ENCODE data around the gene RFTN1. TPM values are rescaled to one million over a fixed set of nuclear protein-coding genes. Genes with fewer than 3 reads are reported as not detected.

RFTN1 gene
- total and polyA plus RNA-seq, 7 donors = 9.1 to 33.1 (median 15.9) TPM

DNA sequence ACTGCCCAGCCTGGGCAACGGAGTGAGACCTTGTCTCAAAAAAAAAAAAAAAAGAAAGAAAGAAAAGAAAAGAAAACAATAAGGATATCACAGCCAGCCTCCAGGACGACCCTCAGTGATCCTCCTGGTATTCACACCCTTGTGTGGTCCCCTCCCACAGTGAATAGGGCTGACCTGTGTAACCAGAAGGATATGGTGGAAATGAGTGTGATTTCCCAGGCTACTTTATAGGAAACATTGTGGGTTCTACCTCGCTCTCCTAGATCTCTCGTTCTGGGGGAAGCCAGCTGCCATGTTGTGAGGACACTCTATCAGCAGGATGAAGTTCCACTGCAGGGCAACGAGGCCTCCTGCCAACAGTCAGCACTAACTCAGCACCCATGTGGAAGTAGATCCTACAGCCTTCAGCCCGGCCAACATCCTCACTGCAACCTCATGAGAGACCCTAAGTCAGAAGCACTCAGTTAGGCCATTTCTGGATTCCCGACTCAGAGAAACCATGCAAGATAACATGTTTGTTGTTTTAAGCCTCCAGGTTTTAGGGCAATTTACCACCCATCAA is 11.1 kb downstream of the RFTN1 start:
- intact Hi-C loops (cut with DNase I) = no loop called here
- TF ChIP-seq, protein P1, sequence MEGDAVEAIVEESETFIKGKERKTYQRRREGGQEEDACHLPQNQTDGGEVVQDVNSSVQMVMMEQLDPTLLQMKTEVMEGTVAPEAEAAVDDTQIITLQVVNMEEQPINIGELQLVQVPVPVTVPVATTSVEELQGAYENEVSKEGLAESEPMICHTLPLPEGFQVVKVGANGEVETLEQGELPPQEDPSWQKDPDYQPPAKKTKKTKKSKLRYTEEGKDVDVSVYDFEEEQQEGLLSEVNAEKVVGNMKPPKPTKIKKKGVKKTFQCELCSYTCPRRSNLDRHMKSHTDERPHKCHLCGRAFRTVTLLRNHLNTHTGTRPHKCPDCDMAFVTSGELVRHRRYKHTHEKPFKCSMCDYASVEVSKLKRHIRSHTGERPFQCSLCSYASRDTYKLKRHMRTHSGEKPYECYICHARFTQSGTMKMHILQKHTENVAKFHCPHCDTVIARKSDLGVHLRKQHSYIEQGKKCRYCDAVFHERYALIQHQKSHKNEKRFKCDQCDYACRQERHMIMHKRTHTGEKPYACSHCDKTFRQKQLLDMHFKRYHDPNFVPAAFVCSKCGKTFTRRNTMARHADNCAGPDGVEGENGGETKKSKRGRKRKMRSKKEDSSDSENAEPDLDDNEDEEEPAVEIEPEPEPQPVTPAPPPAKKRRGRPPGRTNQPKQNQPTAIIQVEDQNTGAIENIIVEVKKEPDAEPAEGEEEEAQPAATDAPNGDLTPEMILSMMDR (IDR thresholded peaks at IDR 0.05) = no peak
- ATAC-seq = no peak
- WGBS, 3 donors = 76 to 85% (median 80%) methylated on average over 7 of the region's 7 CpGs
- Histone ChIP-seq H3K27me3 (ENCODE audit: insufficient read depth in 3 of 3, low read length in 2 of 3) (no peaks in the 10 kb centered on the region), H3K9me3 (no peaks in the 10 kb centered on the region), H3K4me3 (no peak overlapping the region), H3K36me3 (ENCODE audit: insufficient read depth in 1 of 2, low read depth in 1 of 2) (peaks cover 0 to 3% of the 10 kb centered on the region in 2 donors), H3K27ac (no peak overlapping the region), H3K4me1 (peaks cover 8% of the 10 kb centered on the region)
- no peak for DNase-seq

DNA sequence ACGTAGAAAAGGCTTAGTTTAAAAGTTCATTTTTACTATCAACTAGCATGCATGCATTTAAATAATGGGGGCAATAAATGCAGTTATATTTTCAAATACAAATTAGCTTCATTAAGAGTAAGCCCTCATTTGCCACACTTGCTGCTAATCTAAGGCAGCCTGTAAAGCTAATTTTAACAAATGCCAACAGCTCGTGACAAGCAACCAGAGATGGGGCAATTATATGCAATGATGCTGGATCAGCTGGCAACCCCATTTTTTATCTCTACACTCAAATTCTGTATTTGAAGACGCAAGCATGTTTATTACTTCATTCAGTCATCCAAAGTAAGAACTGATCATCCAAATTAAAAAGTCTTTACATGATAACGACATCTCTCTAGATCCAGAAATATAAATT is 12.1 kb downstream of the RFTN1 start:
- no peak for DNase-seq
- Histone ChIP-seq H3K4me1 (peaks cover 11% of the 10 kb centered on the region), H3K27ac (no peak overlapping the region), H3K27me3 (ENCODE audit: insufficient read depth in 3 of 3, low read length in 2 of 3) (no peaks in the 10 kb centered on the region), H3K4me3 (no peak overlapping the region), H3K9me3 (no peaks in the 10 kb centered on the region), H3K36me3 (ENCODE audit: insufficient read depth in 1 of 2, low read depth in 1 of 2) (peaks cover 0 to 3% of the 10 kb centered on the region in 2 donors)
- ATAC-seq = no peak
- TF ChIP-seq, protein P1 (IDR thresholded peaks at IDR 0.05) = no peak
- 73 to 82% (median 76%) methylated on average over 4 of the region's 4 CpGs for WGBS, 3 donors
- intact Hi-C loops (cut with DNase I) = no loop called here

DNA sequence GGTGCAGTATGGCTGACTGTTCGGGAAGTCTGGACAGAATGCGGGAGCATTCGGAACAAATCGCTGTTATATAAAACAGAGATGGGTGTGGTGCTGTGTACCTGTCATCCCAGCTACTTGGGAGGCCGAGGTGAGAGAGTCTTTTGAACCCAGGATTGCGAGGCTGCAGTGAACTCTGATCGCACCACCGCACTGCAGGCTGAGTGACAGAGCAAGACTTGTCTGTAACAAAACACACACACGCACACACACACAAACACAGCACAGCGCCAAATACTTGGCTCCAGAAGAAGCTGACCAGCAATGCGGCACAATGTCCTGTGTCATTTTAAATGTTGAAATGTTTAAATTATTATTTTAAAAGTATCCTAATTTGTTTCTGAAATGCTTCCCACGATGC is 12.6 kb downstream of the RFTN1 start:
- Histone ChIP-seq H3K27me3 (ENCODE audit: insufficient read depth in 3 of 3, low read length in 2 of 3) (no peaks in the 10 kb centered on the region), H3K4me3 (no peak overlapping the region), H3K9me3 (no peaks in the 10 kb centered on the region), H3K36me3 (ENCODE audit: insufficient read depth in 1 of 2, low read depth in 1 of 2) (peaks cover 0 to 3% of the 10 kb centered on the region in 2 donors), H3K4me1 (peaks cover 15% of the 10 kb centered on the region), H3K27ac (no peak overlapping the region)
- ATAC-seq (no peak), DNase-seq (no peak)
- 90 to 96% (median 94%) methylated on average over 12 of the region's 12 CpGs for WGBS, 3 donors
- intact Hi-C loops (cut with DNase I) = no loop called here
- TF ChIP-seq, protein P1 (IDR thresholded peaks at IDR 0.05) = no peak

DNA sequence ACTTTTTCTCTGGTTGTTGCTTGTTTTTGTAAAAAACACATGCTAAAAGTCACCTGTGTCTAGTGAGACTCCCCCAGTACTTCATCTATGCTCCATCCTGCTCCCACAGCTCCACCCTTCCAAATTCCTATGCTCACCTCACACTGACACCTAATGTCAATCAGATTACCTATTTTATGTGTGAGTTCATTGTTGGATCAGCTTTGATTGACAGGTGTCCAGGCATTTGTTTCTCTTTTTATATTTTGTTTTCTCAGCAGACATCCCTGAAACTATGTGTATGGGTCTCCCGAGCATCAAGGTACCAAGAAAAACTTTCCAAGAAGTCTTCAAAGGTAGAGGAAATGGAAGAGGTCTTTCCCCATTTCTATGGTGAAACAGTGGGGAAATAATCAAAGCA is 13.4 kb downstream of the RFTN1 start:
- intact Hi-C loops (cut with DNase I) = no loop called here
- H3K4me3 ChIP-seq = no peak overlapping the region
- H3K27me3 ChIP-seq (ENCODE audit: insufficient read depth in 3 of 3, low read length in 2 of 3) = no peaks in the 10 kb centered on the region
- peaks cover 0 to 3% of the 10 kb centered on the region in 2 donors for H3K36me3 ChIP-seq (ENCODE audit: insufficient read depth in 1 of 2, low read depth in 1 of 2)
- 96 to 100% (median 97%) methylated on average over 1 of the region's 1 CpG for WGBS, 3 donors
- H3K4me1 ChIP-seq = peaks cover 15% of the 10 kb centered on the region
- no peak for DNase-seq
- ATAC-seq = no peak
- H3K9me3 ChIP-seq = no peaks in the 10 kb centered on the region
- TF ChIP-seq, protein P1 (IDR thresholded peaks at IDR 0.05) = no peak
- H3K27ac ChIP-seq = no peak overlapping the region

DNA sequence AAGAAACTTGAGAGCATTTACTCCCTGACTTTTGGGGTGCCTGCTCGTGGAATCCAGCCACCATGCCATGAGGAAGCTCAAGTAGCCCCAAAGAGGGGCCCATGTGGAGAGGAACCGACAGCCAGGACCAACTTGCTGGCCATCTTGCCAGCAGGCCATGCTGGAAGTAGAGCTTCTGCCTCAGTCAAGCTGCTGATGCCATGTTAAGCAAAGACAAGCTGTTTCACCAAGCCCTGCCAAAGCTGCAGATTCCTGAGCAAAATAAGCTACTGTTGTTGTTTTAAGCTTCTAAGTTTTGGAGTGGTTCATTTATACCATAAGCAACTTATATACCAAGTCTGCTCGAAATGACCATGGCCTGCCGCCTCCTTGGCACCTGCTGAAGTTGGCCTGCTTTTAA is 14.1 kb downstream of the RFTN1 start:
- intact Hi-C loops (cut with DNase I) = no loop called here
- H3K9me3 ChIP-seq = no peaks in the 10 kb centered on the region
- DNase-seq (no peak), ATAC-seq (no peak)
- H3K27ac ChIP-seq = no peak overlapping the region
- no peak overlapping the region for H3K4me3 ChIP-seq
- H3K27me3 ChIP-seq (ENCODE audit: insufficient read depth in 3 of 3, low read length in 2 of 3) = no peaks in the 10 kb centered on the region
- 89 to 92% (median 92%) methylated on average over 4 of the region's 4 CpGs for WGBS, 3 donors
- H3K36me3 ChIP-seq (ENCODE audit: insufficient read depth in 1 of 2, low read depth in 1 of 2) = peaks cover 0 to 3% of the 10 kb centered on the region in 2 donors
- H3K4me1 ChIP-seq = peaks cover 15% of the 10 kb centered on the region
- TF ChIP-seq, protein P1 (IDR thresholded peaks at IDR 0.05) = no peak

Data from psoas muscle (tissue), 8 donors.